GM12892 (cell line): ENCODE data around the gene HIF1A.

Experiments used
- DNase-seq: peaks from one replicate; pipeline ENCODE4 v3.0.0; 2011; ENCODE audit not compliant: insufficient read length
- FAIRE-seq: peaks from 2 replicates; lab custom pipeline; 2011; peaks lifted over from hg19 to GRCh38; lab: Jason Lieb, UNC
- POLR2A ChIP-seq: IDR thresholded peaks from 2 replicates; pipeline ENCODE4 v1.6.1; 2011; ENCODE audit warnings: low read depth, low read length, control low read depth
- POLR2AphosphoS5 ChIP-seq: IDR thresholded peaks from 2 replicates; pipeline ENCODE4 v1.6.1; 2011; ENCODE audit warnings: low read depth, low read length, control low read depth
- TAF1 ChIP-seq: IDR thresholded peaks from 2 replicates; pipeline ENCODE4 v1.6.1; 2011; ENCODE audit warnings: low read depth, mild to moderate bottlenecking, control low read depth, low read length, borderline replicate concordance

The HIF1A gene

DNA sequence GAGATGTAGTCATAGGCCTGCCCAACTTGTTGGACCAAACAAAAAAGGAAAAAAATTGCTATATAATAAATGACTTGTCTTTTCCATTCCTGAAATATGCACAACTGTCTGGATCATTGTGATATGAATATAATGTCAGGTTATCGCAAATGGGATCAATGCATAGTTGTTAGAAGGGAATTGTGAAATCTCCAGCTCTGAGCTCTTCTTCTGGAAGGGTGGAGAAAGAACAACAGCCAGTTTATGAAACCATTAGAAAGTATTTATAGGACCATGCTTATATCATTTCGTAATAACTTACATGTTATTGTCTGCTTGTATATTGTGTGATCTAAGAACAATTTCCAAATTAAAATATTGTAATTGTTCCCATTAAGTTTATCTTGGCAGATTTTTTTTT, 35.7 kb upstream of the HIF1A start:
- TF ChIP-seq TAF1 (no peak), POLR2A (no peak), POLR2AphosphoS5 (no peak)
- DNase-seq (no peak), FAIRE-seq (no peak)

- TF ChIP-seq POLR2AphosphoS5, result no peak
- no peak for TF ChIP-seq TAF1
- no peak for TF ChIP-seq POLR2A
- FAIRE-seq (peak; percentile 48), DNase-seq (no peak)
Observed at GRCh38 chr14:61661471-61662400, 33.6 kb upstream of the HIF1A start.

- DNase-seq (peak; percentile 32), FAIRE-seq (peak; percentile 97)
- peak; percentile 59 for TF ChIP-seq POLR2A
- no peak for TF ChIP-seq TAF1
- peak; percentile 59; the same call in 1 of the 2 replicates for TF ChIP-seq POLR2AphosphoS5
Observed at GRCh38 chr14:61662437-61663311, 32.6 kb upstream of the HIF1A start.

- TF ChIP-seq POLR2AphosphoS5, result 0 out of 2 replicates have a peak, but pooled peaks have one; percentile 23
- TF ChIP-seq POLR2A, result no peak
- DNase-seq (no peak), FAIRE-seq (peak; percentile 70)
Observed at GRCh38 chr14:61663312-61663979, 31.9 kb upstream of the HIF1A start.

- FAIRE-seq, result no peak
- DNase-seq, result no peak
- TF ChIP-seq TAF1 (no peak), POLR2A (no peak), POLR2AphosphoS5 (no peak)
Observed at GRCh38 chr14:61668282-61668681, 27.0 kb upstream of the HIF1A start.

DNA sequence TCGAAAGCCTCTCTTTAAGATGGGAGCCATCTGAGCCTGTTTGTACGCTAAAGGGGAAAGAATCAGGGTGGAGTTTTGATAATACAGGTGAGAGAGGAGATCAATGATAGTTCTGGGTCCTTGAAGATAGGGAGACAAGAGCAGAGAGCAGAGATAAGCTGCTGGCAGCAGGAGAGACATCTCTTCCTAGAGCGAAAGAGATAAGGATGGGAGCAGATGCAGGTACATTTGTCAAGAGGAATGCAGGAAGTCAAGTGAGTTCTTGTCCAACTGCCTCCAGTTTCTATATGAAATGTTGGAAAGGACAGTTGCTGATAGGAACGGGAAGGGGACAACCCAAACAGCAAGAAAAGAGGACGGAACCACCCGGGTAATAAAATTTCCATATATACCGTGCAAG, 24.7 kb upstream of the HIF1A start:
- no peak for TF ChIP-seq TAF1
- no peak for TF ChIP-seq POLR2AphosphoS5
- TF ChIP-seq POLR2A, result no peak
- peak; percentile 76 for FAIRE-seq
- no peak for DNase-seq

- FAIRE-seq (peak; percentile 92), DNase-seq (peak; percentile 15)
- TF ChIP-seq POLR2A (no peak), TAF1 (no peak), POLR2AphosphoS5 (no peak)
Observed at GRCh38 chr14:61671082-61671481, 24.2 kb upstream of the HIF1A start.

DNA sequence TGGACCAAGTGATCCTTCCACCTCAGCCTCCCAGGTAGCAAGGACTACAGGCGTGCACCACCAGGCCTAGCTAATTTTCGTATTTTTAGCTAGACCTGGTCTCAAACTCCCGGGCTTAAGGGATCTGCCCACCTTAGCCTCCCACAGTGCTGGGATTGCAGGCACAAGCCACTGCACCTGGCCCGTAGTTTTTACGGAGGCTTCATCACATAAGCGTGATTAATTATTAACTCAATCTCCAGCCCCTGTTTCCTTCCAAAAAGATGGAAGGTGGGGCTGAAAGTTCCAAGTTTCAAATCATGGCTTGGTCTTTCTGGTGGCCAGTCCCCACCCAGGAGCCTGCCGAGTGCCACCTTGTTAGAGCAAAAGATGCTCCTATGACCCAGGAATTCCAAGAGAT, 22.5 kb upstream of the HIF1A start:
- FAIRE-seq (no peak), DNase-seq (no peak)
- TF ChIP-seq POLR2A, result no peak
- TF ChIP-seq TAF1, result no peak
- TF ChIP-seq POLR2AphosphoS5, result no peak

GRCh38 chr14:61673305-61673704, 22.0 kb upstream of the HIF1A start:
- no peak for TF ChIP-seq POLR2AphosphoS5
- no peak for TF ChIP-seq POLR2A
- no peak for TF ChIP-seq TAF1
- no peak for FAIRE-seq

GRCh38 chr14:61675291-61675690, 20.0 kb upstream of the HIF1A start:
- TF ChIP-seq TAF1 (no peak), POLR2AphosphoS5 (no peak), POLR2A (no peak)
- DNase-seq (no peak), FAIRE-seq (no peak)

More at GRCh38 chr14:61673305-61673704, 22.0 kb upstream of the HIF1A start:
- no peak for DNase-seq

- no peak for TF ChIP-seq POLR2A
- TF ChIP-seq POLR2AphosphoS5, result no peak
- no peak for TF ChIP-seq TAF1
- DNase-seq (no peak), FAIRE-seq (no peak)
Observed at GRCh38 chr14:61677479-61677878, 17.8 kb upstream of the HIF1A start.
